DND-41 (cell line): ENCODE results near the gene EVL.

Experiments
- CTCF ChIP-seq: IDR thresholded peaks from 2 replicates; pipeline ENCODE4 v1.5.1; 2012; ENCODE audit warnings: borderline replicate concordance, low read length, moderate library complexity, mild to moderate bottlenecking; ENCODE audit not compliant: poor library complexity, severe bottlenecking; ENCODE audit errors: extremely low read depth
- EZH2 ChIP-seq: IDR thresholded peaks from 3 replicates; pipeline ENCODE4 v1.6.1; 2012; ENCODE audit warnings: borderline replicate concordance, low read depth, mild to moderate bottlenecking, moderate library complexity, low read length, inconsistent platforms; ENCODE audit not compliant: severe bottlenecking

- TF ChIP-seq EZH2 (no peak), CTCF (no peak)
These were observed 124.9 kb downstream of the EVL start for GRCh38 chr14:100190126-100190525.
